ENCODE measurements around the gene HRC. TPM values are rescaled to one million over a fixed set of nuclear protein-coding genes. Genes with fewer than 3 reads are reported as not detected.
"Not testable (repeated sequence)": the region's sequence is repeated elsewhere in the genome, so short reads cannot be mapped to it uniquely, and the experiment has no call there.

Gene HRC
- total RNA-seq: not detected in 2 replicates

- Mint-ChIP-seq H3K27ac (no peak within 1 kb of the TSS), H3K36me3 (ENCODE audit: low read depth) (no peaks in the 10 kb centered on the region), H3K4me1 (ENCODE audit: low read depth) (peaks cover 9% of the 10 kb centered on the region), H3K4me3 (no peak within 1 kb of the TSS), H3K27me3 (ENCODE audit: insufficient read depth) (peaks cover 55% of the 10 kb centered on the region), H3K9me3 (no peaks in the 10 kb centered on the region)
- no peak for DNase-seq (ENCODE audit: low spot score)
- intact Hi-C loops (cut with micrococcal nuclease): no loop called here
These were observed at the start of gene HRC for GRCh38 chr19:49155005-49155819. HRC (minus strand) TSS chr19:49155396; CDS start chr19:49155237, 159 bp downstream.

DNA sequence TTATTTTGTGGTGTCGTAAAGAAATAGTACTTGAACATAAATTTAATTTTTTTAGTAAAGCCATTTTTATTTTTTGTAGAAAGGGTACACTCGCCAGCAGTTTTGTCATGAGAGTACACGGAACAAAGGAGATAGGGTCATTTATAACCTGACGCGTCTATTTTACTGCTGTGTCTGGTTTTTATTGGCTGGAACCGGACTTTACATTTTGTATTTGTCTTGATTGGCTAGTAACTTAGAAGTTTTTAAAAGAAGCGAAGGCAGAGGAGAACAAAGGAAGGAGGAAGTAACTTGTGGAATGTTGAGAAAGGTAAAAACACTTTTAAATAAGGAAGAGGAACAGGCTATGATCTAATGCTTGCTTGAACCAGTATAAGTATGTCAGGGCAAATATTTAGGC lies 45.8 kb upstream of the HRC start:
- DNase-seq (ENCODE audit: low spot score): no peak
- no peaks in the 10 kb centered on the region for H3K9me3 Mint-ChIP-seq
- no peaks in the 10 kb centered on the region for H3K4me1 Mint-ChIP-seq (ENCODE audit: low read depth)
- H3K27me3 Mint-ChIP-seq (ENCODE audit: insufficient read depth): peaks cover 2% of the 10 kb centered on the region
- H3K36me3 Mint-ChIP-seq (ENCODE audit: low read depth): no peaks in the 10 kb centered on the region
- intact Hi-C loops (cut with micrococcal nuclease): no loop called here
- no peak overlapping the region for H3K27ac Mint-ChIP-seq
- H3K4me3 Mint-ChIP-seq: no peak overlapping the region

- H3K36me3 Mint-ChIP-seq (ENCODE audit: low read depth): no peaks in the 10 kb centered on the region
- no peaks in the 10 kb centered on the region for H3K4me1 Mint-ChIP-seq (ENCODE audit: low read depth)
- no peak overlapping the region for H3K4me3 Mint-ChIP-seq
- no peak for DNase-seq (ENCODE audit: low spot score)
- no peak overlapping the region for H3K27ac Mint-ChIP-seq
- H3K9me3 Mint-ChIP-seq: no peaks in the 10 kb centered on the region
- H3K27me3 Mint-ChIP-seq (ENCODE audit: insufficient read depth): peaks cover 2% of the 10 kb centered on the region
- intact Hi-C loops (cut with micrococcal nuclease): no loop called here
These were observed 45.2 kb upstream of the HRC start for GRCh38 chr19:49200238-49200862.

GRCh38 chr19:49196527-49197240 lies 41.5 kb upstream of the HRC start:
- Mint-ChIP-seq H3K36me3 (ENCODE audit: low read depth) (no peaks in the 10 kb centered on the region), H3K27me3 (ENCODE audit: insufficient read depth) (peaks cover 4% of the 10 kb centered on the region), H3K27ac (no peak overlapping the region), H3K4me3 (no peak overlapping the region), H3K9me3 (no peaks in the 10 kb centered on the region), H3K4me1 (ENCODE audit: low read depth) (no peaks in the 10 kb centered on the region)
- intact Hi-C loops (cut with micrococcal nuclease): loop anchor here (5.0 kb wide), 1 partner anchor 49 kb away; no protein-coding TSS in a partner anchor
- DNase-seq (ENCODE audit: low spot score): no peak

DNA sequence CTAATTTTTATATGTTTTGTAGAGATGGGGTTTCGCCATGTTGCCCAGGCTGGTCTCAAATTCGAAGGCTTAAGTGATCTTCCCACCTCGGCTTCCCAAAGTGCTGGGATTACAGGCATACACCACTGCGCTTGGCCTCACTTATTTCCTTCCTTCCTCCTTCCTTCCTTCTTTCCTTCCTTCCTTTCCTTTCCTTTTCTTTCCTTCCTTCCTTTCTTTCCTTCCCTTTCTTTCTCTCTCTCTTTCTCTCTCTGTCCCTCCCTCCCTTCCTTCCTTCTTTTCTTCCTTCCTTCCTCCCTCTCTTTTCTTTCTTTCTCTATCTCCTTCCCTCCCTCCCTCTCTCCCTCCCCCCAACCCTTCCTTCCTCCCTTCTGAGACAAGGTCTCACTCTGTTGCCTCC lies 39.2 kb upstream of the HRC start:
- no peak for DNase-seq (ENCODE audit: low spot score)
- Mint-ChIP-seq H3K27me3 (ENCODE audit: insufficient read depth) (peaks cover 4% of the 10 kb centered on the region), H3K4me1 (ENCODE audit: low read depth) (peaks cover 6% of the 10 kb centered on the region), H3K36me3 (ENCODE audit: low read depth) (no peaks in the 10 kb centered on the region), H3K27ac (no peak overlapping the region), H3K4me3 (no peak overlapping the region), H3K9me3 (no peaks in the 10 kb centered on the region)
- intact Hi-C loops (cut with micrococcal nuclease): no loop called here

DNA sequence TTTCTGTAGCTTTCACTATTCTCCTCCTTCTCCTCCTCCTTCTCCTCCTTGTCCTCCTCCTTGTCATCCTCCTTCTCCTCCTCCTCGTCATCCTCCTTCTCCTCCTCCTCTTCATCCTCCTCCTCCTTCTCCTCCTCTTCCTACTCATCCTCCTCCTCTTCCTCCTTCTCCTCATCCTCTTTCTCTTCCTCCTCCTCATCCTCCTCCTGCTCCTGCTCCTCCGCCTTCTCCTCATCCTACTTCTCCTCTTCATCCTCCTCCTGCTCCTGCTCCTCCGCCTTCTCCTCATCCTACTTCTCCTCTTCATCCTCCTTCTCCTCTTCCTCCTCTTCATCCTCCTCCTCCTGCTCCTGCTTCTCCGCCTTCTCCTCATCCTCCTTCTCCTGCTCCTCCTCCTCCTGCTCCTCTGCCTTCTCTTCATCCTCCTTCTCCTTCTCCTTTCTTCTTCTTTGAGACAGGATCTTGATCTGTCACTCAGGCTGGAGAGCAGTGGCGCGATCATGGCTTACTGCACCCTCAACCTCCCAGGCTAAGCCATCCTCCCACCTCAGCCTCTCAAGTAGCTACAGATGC lies 38.7 kb upstream of the HRC start:
- Mint-ChIP-seq H3K27me3 (ENCODE audit: insufficient read depth) (peaks cover 4% of the 10 kb centered on the region), H3K4me3 (no peak overlapping the region), H3K4me1 (ENCODE audit: low read depth) (peaks cover 10% of the 10 kb centered on the region), H3K36me3 (ENCODE audit: low read depth) (no peaks in the 10 kb centered on the region), H3K9me3 (no peaks in the 10 kb centered on the region), H3K27ac (no peak overlapping the region)
- intact Hi-C loops (cut with micrococcal nuclease): no loop called here
- DNase-seq (ENCODE audit: low spot score): no peak

DNA sequence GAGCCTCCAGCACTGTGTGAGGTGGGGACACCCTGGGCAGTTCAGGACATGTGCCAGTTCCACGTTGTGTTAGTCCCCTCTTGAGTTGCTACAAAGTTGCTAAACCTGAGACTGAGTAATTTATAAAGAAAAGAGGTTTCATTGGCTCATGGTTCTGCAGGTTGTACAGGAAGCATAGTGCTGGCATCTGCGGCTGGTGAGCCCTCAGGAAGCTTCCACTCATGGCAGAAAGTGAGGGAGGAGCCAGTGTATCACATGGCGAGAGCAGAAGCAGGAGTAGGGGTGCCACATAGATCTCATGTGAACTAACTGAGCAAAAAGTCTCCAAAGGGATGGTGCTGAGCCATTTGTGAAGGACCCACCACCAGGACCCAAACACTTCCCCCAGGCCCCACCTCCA lies 35.6 kb upstream of the HRC start:
- intact Hi-C loops (cut with micrococcal nuclease): no loop called here
- Mint-ChIP-seq H3K4me3 (no peak overlapping the region), H3K36me3 (ENCODE audit: low read depth) (no peaks in the 10 kb centered on the region), H3K27me3 (ENCODE audit: insufficient read depth) (peaks cover 9% of the 10 kb centered on the region), H3K4me1 (ENCODE audit: low read depth) (peaks cover 10% of the 10 kb centered on the region), H3K9me3 (no peaks in the 10 kb centered on the region), H3K27ac (no peak overlapping the region)
- DNase-seq (ENCODE audit: low spot score): no peak

DNA sequence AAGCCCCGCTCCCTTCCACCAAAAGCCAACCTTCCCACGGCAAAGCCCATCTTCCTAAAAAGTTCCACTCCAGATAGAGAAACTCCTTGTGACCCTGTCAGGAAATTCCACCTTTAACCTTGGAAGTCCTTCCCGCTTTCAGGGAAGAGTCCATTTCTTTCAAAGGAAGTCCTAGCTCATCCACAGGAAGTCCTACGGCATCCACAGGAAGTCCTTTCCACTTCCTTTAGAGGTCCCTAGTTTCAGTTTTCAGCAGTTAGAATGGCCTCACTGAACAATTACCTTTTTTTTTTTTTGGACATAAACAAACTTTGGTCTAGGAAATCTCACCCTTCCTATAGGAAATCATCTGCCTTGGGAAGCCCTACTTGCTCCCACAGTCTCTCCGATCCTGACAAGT lies 34.1 kb upstream of the HRC start:
- peaks cover 6% of the 10 kb centered on the region for H3K27me3 Mint-ChIP-seq (ENCODE audit: insufficient read depth)
- intact Hi-C loops (cut with micrococcal nuclease): no loop called here
- peaks cover under 1% of the 10 kb centered on the region for H3K9me3 Mint-ChIP-seq
- peaks cover 10% of the 10 kb centered on the region for H3K4me1 Mint-ChIP-seq (ENCODE audit: low read depth)
- H3K27ac Mint-ChIP-seq: no peak overlapping the region
- no peak for DNase-seq (ENCODE audit: low spot score)
- H3K36me3 Mint-ChIP-seq (ENCODE audit: low read depth): no peaks in the 10 kb centered on the region
- H3K4me3 Mint-ChIP-seq: no peak overlapping the region

DNA sequence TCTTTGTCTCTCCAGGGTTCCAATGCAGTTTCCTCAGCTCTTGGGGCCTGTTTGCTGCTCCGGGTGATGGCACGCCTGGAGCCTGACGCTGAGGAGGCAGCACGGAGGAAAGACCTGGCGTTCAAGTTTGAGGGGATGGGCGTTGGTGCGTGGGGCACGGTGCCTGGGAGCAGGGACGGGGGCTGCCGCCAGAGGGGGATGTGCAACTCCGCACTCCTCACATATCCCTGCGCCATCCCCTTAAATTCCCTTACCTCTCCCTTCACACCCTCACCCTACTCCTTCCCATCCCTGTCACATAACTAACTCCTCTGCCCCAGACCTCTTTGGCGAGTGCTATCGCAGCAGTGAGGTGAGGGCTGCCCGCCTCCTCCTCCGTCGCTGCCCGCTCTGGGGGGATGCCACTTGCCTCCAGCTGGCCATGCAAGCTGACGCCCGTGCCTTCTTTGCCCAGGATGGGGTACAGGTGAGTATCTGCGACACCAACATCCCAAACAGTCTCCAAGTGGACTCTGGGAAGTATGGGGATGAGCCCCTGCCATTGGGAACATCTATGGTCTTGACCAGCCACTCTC lies 33.5 kb upstream of the HRC start:
- peaks cover 6% of the 10 kb centered on the region for H3K27me3 Mint-ChIP-seq (ENCODE audit: insufficient read depth)
- no peaks in the 10 kb centered on the region for H3K36me3 Mint-ChIP-seq (ENCODE audit: low read depth)
- H3K4me3 Mint-ChIP-seq: no peak overlapping the region
- H3K4me1 Mint-ChIP-seq (ENCODE audit: low read depth): peaks cover 10% of the 10 kb centered on the region
- H3K9me3 Mint-ChIP-seq: peaks cover 6% of the 10 kb centered on the region
- intact Hi-C loops (cut with micrococcal nuclease): no loop called here
- DNase-seq (ENCODE audit: low spot score): no peak
- no peak overlapping the region for H3K27ac Mint-ChIP-seq

DNA sequence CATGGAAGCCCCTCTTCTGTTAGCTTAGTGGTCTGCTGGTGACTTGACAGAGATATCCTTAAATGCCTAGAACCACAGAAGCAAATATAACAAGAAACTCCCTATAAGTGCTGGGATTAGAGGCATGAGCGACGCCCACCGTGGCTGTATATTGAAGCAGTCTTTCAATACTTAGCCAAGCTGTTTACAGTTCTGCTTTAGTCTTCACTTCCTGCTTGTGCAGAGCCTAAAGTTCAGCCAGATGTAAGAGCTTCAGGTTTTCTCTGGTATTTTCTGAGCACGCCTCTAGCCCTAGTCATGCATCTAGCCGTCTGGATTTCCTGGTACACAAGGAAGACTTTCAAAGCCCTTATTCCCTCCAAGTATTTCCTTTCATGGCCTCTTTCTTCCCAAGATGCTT lies 30.9 kb upstream of the HRC start:
- Mint-ChIP-seq H3K9me3 (peaks cover 6% of the 10 kb centered on the region), H3K4me3 (no peak overlapping the region), H3K36me3 (ENCODE audit: low read depth) (no peaks in the 10 kb centered on the region), H3K27me3 (ENCODE audit: insufficient read depth) (peaks cover 6% of the 10 kb centered on the region), H3K4me1 (ENCODE audit: low read depth) (peaks cover 10% of the 10 kb centered on the region), H3K27ac (no peak overlapping the region)
- no peak for DNase-seq (ENCODE audit: low spot score)
- intact Hi-C loops (cut with micrococcal nuclease): no loop called here

- Mint-ChIP-seq H3K36me3 (ENCODE audit: low read depth) (no peaks in the 10 kb centered on the region), H3K9me3 (peaks cover 6% of the 10 kb centered on the region)
- intact Hi-C loops (cut with micrococcal nuclease): no loop called here
These were observed 27.7 kb upstream of the HRC start for GRCh38 chr19:49182848-49183375.

GRCh38 chr19:49182010-49182847 lies 27.0 kb upstream of the HRC start:
- H3K4me3 Mint-ChIP-seq; H3K4me1 Mint-ChIP-seq (ENCODE audit: low read depth); H3K36me3 Mint-ChIP-seq (ENCODE audit: low read depth): not testable (repeated sequence)

More at GRCh38 chr19:49182848-49183375, 27.7 kb upstream of the HRC start:
- no peak overlapping the region for H3K4me3 Mint-ChIP-seq
- H3K27ac Mint-ChIP-seq: no peak overlapping the region
- H3K27me3 Mint-ChIP-seq (ENCODE audit: insufficient read depth): peaks cover 6% of the 10 kb centered on the region
- DNase-seq (ENCODE audit: low spot score): no peak
- H3K4me1 Mint-ChIP-seq (ENCODE audit: low read depth): no peaks in the 10 kb centered on the region

More at GRCh38 chr19:49182010-49182847, 27.0 kb upstream of the HRC start:
- intact Hi-C loops (cut with micrococcal nuclease); DNase-seq (ENCODE audit: low spot score); H3K9me3 Mint-ChIP-seq; H3K27ac Mint-ChIP-seq; H3K27me3 Mint-ChIP-seq (ENCODE audit: insufficient read depth): not testable (repeated sequence)

All from activated T-helper 1 cell treated with anti-CD3 and anti-CD28 coated beads, Interleukin-12 subunit alpha, Interleukin-12 subunit beta, Interleukin-2, Interleukin-4 antibody, amounts not matched to agents 30 ng/mL and 10 ng/mL and 1 ng/mL, durations not matched to agents 14 hours and 24 hours and 36 hours (primary cell).